SIG-M5 (cell line): Measurements from ENCODE around the gene ABCG2.

Experiments used
- DNase-seq: peaks from one replicate; lab custom pipeline; 2025; lab: John Stamatoyannopoulos, UW

The ABCG2 gene

DNA sequence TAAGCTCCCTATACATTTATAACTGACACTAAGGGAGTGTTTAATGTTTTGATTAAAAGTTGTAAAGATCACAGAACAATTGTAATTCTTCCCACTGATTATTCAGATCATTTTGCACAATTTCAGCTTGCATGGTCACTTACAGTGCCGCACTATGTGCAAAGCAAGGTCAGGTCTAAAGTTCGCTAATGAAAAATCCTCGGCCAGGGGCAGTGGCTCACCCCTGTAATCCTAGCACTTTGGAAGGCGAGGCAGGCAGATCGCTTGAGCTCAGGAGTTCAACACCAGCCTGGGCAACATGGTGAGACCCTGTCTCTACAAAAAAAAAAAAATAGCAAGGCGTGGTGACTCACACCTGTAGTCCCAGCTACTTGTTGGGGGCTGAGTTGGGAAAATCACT, 94.0 kb downstream of the ABCG2 start:
- DNase-seq = no peak

DNA sequence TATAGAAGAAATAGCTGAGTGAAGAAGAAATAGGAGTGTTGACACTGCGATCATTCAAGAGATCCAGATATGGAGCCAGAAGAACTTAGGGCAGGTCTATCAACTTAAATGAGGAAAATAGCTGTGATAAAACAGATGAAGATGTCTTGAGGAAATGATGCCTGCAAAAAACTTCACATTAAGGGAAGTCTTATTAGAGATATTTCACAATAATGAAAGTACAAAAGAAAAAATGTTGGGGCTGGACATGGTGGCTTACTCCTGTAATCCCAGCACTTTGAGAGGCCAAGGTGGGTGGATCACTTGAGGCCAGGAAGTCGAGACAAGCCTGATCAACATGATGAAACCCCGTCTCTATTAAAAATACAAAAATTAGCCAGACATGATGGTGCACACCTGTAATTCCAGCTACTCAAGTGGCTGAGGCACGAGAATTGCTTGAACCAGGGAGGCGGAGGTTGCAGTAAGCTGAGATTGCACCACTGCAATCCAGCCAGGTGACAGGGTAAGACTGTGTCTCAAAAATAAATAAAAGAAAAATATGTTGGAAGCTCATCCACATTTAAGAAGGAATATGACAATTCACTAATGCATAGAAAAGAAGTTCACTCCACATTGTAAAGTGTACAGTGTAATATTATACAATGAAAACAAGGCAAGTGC, 94.7 kb downstream of the ABCG2 start:
- no peak for DNase-seq

DNA sequence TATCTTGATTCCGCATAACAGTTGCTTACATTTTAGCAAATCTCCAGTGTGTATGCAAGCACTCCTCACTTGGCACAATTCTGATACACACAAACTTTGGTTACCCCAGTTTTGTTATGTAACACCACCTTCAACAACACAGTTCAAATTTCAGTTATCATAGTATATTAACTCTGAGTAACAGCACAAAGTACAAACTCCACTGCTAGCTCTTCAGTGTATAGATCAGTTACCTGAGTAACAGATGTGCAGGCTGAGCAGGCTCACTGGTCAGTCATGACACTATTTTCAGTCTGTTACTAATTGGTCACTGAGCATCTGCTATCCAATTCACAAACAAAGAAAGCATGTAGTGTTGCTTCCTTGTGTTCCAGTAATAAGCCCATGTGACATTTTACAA, 95.6 kb downstream of the ABCG2 start:
- DNase-seq = no peak

DNA sequence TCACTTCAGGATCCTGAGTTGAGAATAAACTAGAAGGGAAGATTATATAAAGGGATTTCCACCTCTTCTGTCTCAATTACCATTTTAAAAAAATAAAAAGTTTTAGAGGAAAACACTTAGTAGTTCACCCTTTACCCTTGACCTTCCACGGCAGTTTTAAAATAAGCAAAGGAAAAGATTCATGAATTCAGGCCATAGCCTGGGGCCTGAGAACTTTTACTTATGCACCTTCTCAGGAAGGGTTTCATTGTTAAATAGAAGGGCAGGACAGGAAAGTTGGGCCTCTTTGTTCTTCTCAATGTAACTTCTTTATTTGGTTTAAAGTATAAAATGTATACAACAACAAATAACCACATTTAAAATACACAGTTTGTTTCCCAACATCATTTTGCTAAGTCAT, 96.1 kb downstream of the ABCG2 start:
- no peak for DNase-seq

DNA sequence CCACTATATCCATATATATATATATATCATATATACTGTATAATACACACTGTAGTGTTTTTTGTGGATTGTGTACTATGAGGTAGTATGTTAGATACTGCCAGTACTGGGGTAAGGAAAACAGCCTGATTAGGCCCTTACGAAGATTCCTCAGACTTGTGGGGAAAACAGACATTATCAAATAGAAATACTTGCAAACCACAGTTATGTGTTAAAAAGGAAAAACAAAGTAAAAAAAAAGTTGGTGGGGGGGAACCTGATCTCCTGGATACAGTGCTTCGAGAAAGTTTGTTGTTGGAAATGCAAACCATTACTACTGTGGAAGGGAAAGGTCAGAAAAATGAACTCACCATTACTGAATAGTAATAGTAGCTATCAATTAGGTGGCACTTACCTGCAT, 98.0 kb downstream of the ABCG2 start:
- no peak for DNase-seq

DNA sequence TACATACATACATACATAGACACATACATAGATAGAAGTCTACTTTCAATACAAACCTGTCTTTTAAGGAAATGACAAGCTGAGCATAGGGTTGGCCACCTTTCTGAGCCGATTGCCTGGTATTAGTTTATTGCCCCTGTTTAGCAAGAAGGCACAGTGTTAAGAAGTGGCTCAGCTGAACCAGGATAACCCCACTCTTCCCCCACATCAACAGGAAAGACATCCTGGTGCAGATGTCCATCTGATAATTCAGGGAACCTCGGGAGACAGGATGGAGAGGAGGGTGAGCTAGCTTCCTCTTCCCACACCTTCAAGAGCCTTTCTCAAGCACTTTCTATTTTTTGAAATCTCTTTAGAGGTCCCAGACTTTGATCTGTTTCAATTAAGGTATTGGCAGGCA, 98.7 kb downstream of the ABCG2 start:
- no peak for DNase-seq

DNA sequence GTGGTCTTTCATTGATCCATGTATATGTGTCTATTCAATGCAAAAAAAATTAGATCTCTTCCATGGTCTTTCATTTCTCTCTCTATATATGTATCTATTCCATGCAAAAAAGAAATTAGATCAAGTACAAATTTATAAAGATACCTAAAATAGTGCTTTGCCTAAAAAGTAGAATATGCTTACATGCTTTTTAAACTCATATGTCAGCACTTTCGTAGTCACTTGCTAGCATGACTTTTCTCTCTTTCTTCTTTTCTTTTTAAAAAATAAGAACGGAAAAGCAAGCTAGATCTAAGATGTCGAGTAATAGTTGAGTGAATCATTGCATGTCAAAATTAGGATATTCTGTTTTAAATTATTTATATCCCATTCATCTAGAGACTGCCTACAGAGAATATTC, 100.1 kb downstream of the ABCG2 start:
- no peak for DNase-seq

DNA sequence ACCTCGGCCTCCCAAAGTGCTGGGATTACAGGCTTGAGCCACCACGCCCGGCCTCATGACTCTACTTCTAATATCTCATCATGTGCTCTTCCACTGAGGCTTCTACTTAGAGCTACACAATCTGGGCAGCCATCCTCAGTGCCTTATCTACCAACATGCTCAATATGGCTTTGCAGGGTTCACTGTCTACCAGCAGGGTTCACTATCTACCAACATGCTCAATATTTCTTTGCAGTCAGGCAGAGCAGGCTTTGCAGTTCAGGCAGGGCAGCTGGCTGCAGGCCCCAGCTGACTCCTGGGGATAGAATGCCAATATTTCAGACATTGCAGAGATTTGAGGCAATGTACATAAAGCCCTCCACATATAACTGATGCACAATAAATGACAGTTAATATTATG, 103.5 kb downstream of the ABCG2 start:
- DNase-seq = no peak

DNA sequence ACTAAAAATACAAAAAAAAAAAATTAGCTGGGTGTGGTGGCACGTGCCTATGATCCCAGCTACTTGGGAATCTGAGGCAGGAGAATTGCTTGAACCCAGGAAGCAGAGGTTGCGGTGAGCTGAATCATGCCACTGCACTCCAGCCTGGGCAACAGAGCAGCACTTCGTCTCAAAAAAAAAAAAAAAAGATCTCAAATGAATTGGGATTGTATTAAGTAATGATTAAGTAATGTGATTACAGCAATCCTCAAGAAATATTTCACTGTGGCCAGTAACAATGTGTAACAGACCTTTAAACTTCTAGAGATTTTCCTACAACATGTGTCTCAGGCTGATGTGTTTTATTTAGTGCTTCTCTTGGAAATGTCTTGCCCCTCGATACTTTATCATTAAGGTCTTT, 104.2 kb downstream of the ABCG2 start:
- no peak for DNase-seq

DNA sequence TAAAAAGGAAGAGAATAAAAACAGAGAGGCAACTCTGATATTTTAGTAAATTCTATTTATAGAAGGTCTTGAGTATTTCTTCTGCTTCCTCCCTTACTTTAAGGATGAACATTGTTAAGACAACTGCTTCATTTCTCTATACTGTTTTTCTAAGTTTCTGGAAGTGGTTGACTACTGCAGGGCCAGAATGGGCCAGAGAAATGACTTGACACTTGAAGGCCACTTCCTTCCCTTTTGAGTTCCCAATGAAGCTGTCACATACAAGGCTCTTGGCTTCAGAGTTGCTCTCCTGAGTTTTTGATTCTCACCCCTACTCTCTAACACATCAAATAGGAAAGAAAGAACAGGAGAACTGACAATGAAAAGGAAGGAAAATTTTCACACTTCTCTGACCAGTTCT, 113.4 kb downstream of the ABCG2 start:
- DNase-seq = no peak

DNA sequence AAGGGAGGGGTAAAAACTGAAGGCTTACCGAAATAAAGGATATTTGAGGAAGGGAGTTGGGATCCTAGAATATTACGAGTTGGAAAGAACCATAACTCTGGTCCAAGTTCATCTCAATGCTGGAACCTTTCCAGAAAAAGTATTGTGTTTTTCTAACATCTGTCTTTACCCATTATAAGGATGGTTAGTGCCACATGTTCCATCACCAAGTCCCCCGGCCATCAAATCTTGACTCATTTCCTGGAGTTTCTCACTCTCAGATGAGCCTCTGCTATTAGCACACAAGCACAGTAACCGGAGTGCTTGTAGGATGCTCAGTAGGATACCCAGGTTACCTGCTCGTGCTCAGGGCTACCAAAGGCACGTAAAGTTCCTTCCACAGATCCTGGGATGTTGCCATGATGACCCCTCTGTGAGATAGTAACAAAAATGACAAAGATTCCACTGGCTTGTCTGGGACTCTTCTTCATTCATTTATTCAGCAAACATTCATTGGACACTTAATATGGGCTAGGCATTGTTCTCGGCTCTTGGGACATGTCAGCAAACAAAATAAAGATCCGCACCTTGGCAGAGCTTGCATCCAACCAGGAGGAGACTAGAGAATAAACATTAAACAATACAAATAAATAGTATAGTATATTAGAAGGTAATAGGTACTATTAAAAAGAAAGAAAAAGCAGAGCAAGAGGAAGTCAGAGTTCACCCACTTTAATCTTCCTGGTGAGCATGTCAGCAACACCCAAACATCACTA, 114.7 kb downstream of the ABCG2 start:
- DNase-seq = no peak

DNA sequence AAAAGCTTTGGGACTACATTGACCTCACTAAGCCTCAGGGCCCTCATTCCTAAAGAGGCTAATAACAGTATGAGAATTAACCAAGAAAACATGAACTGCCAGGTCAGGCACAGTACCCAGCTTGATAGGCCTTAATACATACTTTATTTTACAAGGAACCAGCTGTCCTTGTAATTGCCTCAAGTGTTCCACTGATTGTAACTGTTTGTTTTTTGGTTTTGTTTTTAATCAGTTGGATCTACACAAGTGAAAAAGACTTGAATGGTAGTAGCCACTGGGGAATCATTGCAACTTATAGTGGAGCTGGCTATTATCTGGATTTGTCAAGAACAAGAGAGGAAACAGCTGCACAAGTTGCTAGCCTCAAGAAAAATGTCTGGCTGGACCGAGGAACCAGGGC, 115.4 kb downstream of the ABCG2 start:
- no peak for DNase-seq

DNA sequence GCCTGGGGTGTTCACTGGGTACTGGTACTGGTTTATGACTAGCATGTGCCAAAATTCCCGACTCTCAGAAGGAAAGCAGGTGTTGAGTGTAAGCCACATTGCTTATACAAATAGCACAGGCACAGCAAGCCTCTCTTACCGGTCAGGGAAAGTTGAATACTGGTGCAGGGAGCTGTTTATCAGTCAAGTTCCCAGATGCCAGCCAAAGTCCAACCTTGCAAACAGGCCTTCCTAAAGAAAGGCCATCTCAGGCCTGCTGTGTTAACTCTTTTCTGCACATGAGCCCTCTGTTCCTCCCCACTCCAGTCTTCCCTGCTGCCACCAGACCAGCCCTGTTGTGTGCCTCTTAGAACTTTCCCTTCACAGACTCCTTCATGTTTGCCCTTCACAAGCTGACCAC, 116.8 kb downstream of the ABCG2 start:
- no peak for DNase-seq

DNA sequence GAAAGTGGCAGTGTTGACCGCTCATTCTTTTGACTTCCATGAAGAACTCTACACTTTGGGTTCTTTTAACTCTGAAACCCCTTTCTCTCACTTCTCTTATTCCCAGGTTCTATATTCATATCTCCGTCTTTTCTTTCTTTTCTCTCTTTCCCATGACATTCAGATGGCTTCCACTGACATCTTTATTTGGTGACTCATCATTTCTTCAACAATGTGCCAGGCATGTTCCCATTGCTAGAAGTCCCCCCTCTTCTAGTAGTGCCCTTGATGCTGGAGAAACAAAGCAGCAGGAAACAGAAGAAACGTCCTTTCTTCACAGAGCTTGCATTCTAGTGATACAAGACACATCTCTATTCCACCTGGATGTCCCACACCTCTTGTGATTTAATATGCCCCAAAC, 117.7 kb downstream of the ABCG2 start:
- no peak for DNase-seq
